ENCODE results near the gene CCL5. TPM values are rescaled to one million over a fixed set of nuclear protein-coding genes. Genes with fewer than 3 reads are reported as not detected.

The CCL5 gene
- total and polyA plus RNA-seq, 2 experiments from 2014 or later = not detected

- peaks cover 6% of the 10 kb centered on the region; the same call in 1 of the 2 replicates for H3K9me2 ChIP-seq (ENCODE audit: insufficient read depth)
- Mint-ChIP-seq H3K27me3 (ENCODE audit: insufficient read depth, low read depth, poor library complexity) (peaks cover 3% of the 10 kb centered on the region), H3K27ac (no peak overlapping the region), H3K4me3 (no peak overlapping the region), H3K4me1 (no peaks in the 10 kb centered on the region), H3K36me3 (ENCODE audit: low read depth) (peaks cover 42% of the 10 kb centered on the region), H3K9me3 (peaks cover 73% of the 10 kb centered on the region)
- H3K4me3 ChIP-seq = no peak overlapping the region
- ATAC-seq (no peak), DNase-seq (ENCODE audit: low spot score) (no peak)
- no peaks in the 10 kb centered on the region for H3F3A ChIP-seq (replicated peaks; ENCODE audit: low read depth)
- no peaks in the 10 kb centered on the region for H3K79me2 ChIP-seq (replicated peaks; ENCODE audit: insufficient read depth)
- H3K4me2 ChIP-seq = no peak overlapping the region
- H3K27ac ChIP-seq (ENCODE audit: low read depth) = no peak overlapping the region
- no peak overlapping the region for H2AFZ ChIP-seq
- no peak for TF ChIP-seq CTCF (conservative IDR thresholded peaks at IDR 0.05; ENCODE audit: low read depth in 2 of 2)
- TF ChIP-seq CREB1 (CRISPR knock-in tag; IDR thresholded peaks at IDR 0.05; ENCODE audit: low read depth) = no peak
- TF ChIP-seq REST (IDR thresholded peaks at IDR 0.05; ENCODE audit: unreplicated experiment) = no peak
- TF ChIP-seq ZNF462 (CRISPR knock-in tag; IDR thresholded peaks at IDR 0.05) = no peak
- TF ChIP-seq JUNB (IDR thresholded peaks at IDR 0.05; ENCODE audit: unreplicated experiment) = no peak
- no peak for TF ChIP-seq ZNF114 (CRISPR knock-in tag; IDR thresholded peaks at IDR 0.05)
- TF ChIP-seq ZNF331 (CRISPR knock-in tag; IDR thresholded peaks at IDR 0.05; ENCODE audit: low read depth) = no peak
- no peak for TF ChIP-seq EZH2phosphoT487 (IDR thresholded peaks at IDR 0.05; ENCODE audit: unreplicated experiment)
- no peak for TF ChIP-seq POLR2AphosphoS5 (IDR thresholded peaks at IDR 0.05; ENCODE audit: low read depth)
- TF ChIP-seq EZH2 (IDR thresholded peaks at IDR 0.05; ENCODE audit: low read depth, unreplicated experiment) = no peak
- no peak for TF ChIP-seq STAT1 (IDR thresholded peaks at IDR 0.05; ENCODE audit: unreplicated experiment)
- no peak for TF ChIP-seq NANOG (IDR thresholded peaks at IDR 0.05; ENCODE audit: borderline replicate concordance)
- no peak for TF ChIP-seq ETS1 (IDR thresholded peaks at IDR 0.05)
- H3K4me1 ChIP-seq (ENCODE audit: insufficient read depth) = no peaks in the 10 kb centered on the region
- no peaks in the 10 kb centered on the region for H4K20me1 ChIP-seq (replicated peaks; ENCODE audit: insufficient read depth)
- H3K36me3 ChIP-seq (ENCODE audit: insufficient read depth) = no peaks in the 10 kb centered on the region
- H3K27me3 ChIP-seq (ENCODE audit: insufficient read depth) = no peaks in the 10 kb centered on the region
Measured at GRCh38 chr17:35913609-35914008, 33.4 kb upstream of the CCL5 start.

All from GM23338 (cell line).